ENCODE measurements around the gene PIK3AP1.

DNA sequence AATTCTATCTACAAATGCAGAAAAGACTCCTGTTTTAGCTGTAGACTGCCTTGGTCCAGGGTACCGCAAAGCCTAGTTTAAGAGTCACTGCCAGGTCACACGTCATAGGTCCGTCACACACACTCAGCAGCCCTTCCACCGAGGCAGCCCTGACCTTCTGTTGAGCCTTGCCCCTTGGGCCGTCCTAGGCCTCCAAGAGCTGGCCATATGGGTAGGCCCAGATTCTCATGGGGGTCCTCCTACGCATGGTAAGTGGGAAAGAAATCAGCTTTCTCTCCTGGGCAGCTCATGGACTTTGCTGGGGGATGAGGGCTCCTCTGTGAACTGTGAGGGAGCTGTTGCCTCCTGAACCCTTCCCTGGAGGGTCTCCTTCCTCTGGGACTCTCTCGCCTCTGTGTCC lies 19.8 kb upstream of the PIK3AP1 start:
- TF ChIP-seq CTCF (IDR thresholded peaks at IDR 0.05; ENCODE audit: low read length) (no peak), EZH2 (optimal IDR thresholded peaks at IDR 0.05; ENCODE audit: low read depth, low read length) (no peak)
